HG03135 (cell line): ENCODE measurements around the gene ITPKC.

Experiments
- ATAC-seq: cut with Tn5 transposase; IDR thresholded peaks from one replicate; pipeline ENCODE4 v1.9.1; 2021; ENCODE audit warnings: mild to moderate bottlenecking, moderate library complexity; ENCODE audit not compliant: unreplicated experiment

Gene ITPKC

GRCh38 chr19:40690050-40690692 lies 26.7 kb upstream of the ITPKC start, which contains the start of gene NUMBL:
NUMBL (minus strand) TSS chr19:40690651; CDS start chr19:40690483, 168 bp downstream.
- ATAC-seq, result no peak

DNA sequence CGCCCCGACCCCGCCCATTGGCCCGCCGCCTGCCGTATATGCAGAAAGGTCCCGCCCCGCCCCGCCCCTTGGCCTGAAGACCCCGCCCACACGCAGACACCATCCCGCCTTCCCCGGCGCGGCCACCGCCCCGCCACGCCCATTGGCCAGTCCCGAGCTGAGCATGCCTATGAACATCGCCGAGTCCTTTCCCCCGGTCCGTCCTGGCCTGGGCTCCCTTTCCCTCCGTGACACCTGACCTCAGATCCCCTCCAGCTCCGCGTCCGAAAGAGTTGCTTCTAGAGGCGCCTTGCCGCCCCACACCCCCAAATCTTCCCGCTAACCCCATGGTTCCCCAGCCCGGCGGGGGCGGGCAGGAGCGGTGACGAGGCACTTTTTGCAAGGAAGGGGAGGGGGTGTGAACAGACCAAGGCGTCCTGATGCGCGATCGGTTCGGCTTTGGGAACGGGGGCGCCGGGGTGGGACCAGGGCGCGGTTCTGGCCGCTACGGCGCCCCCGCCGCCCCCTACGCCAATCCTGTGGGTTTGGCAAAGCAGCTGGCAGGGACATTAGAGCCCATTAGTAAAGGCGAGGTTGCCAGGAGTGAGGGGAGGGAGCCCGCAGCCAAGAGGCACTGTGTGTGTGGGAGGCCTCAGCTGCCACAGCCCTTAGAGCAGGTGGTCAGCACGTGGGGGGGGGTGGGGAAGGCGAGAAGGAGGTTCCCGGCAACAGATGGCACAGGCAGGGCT lies 26.1 kb upstream of the ITPKC start:
- no peak for ATAC-seq

DNA sequence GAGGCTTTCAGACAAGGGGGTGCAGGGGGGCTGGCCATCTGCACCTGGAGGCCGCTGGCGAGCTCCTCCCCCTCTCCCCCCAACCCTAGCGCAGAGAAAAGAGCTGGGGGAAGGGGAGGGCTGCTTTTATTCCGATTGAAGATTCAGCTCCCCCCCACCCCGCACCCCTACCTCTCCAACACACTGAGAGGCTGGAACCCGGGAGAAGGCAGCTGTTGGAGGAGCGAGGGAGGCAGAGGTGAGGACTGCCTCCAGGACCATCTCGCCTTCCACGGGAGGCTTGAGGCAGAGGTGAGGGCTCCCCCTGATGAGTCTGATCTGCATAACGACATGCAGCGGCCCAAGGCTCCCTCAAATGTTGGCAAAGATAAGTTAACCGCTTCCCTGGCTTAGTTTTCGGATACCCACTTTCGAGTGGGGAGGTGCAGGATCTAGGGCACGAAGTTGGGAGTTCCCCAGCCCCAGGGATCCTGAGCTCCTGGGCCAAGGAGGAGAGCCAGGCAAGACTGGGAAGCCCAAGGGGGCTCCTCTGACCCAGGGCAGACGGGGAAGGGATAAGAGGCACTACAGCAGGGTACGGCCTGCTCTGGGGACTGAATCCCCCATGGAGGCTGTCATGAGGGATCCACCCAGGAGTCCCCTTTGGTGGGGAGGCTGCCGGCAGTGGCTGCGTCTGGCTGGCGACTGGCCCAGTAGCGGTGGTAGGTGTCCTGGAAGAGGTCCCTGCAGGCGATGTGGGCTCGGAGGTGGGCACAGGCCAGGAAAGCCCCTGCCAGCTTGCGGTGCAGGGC lies 25.3 kb upstream of the ITPKC start:
- no peak for ATAC-seq

DNA sequence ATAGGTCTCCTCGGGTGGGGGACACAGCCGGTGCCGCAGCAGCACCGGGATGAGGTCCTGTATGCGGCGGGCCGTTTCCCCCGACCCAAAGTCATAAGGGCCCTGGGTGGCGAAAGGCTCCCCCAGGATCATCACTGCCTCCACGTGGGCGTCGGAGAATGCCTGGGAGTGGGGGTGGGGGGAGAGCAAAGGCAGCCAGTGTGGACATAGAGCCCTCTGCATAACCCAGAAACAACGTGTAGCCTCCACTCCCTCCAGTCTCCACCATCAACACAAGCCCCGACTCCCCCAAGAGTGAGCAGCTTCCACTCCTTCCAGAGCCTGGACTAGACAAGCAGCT lies 24.7 kb upstream of the ITPKC start:
- ATAC-seq, result no peak

DNA sequence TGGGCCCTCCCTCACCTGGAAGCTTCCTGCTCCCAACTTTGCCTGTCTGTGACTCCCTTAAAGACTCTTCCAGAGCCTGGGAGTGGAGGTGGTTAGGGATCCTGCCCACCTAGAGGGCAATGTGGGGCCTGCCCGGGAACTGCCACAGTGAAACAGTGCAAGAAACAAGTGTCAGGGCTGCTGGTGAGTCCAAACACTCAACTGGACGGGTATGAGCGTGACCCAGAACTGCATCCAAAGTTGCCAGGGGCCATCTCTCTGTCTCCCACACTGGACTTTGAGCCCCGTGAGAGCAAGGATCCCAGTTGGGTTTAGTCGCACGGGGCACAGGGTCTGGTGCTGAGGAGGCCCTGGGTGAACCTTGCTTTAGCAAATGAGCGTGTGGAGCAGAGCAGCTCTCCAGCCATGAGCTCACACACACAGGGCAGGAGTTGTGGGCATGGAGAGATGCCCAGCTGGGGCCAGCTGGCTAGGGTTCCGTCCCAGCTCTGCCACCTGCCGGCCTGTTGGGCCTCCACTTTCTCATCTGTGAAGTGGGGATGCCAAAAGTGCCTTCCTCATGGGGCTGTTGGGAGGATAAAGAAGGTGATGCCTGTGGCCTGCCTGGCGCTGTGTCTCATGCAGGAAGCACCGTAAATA lies 23.6 kb upstream of the ITPKC start:
- ATAC-seq, result no peak

- no peak for ATAC-seq
Observed at GRCh38 chr19:40693896-40694295, 23.0 kb upstream of the ITPKC start.

DNA sequence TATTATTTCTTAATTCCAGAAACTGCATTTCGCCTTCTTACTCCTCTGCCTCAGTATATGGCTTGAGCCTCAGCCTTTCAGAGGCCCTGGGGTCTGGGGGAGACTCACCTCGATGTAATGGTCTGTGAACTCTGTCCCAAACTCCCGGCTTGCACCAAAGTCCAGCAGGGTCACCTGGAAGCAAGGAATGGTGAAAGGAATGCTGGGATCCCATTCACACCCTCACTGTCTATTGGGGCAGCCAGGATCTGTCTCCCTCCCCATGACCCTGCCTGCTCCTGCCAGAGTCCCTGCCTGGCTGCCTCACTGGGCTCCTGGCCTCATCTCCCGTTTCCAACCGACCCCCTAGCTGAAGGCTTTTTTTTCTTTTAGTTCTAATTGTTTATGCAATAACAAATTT lies 21.0 kb upstream of the ITPKC start:
- no peak for ATAC-seq

- no peak for ATAC-seq
Observed at GRCh38 chr19:40697007-40697406, 19.9 kb upstream of the ITPKC start.

DNA sequence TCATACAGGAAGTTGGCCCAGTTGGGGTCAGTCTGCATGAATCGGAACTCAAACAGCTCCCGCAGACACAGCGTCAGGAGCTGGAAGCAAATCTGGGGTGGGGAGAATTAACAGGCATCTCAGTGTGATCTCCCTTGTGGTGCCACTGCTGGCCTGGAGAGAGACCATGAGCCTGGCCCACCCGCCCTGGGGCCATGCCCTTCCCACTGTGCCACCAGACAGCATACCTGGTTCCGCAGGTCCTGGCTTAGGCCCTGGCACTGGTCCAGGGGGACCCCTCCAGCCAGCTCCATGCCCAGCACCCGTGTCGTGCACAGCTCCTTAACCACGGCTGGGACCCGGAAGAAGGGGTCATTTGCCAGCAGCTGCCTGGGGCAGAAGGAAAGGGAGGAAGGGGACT lies 16.8 kb upstream of the ITPKC start:
- ATAC-seq, result no peak

DNA sequence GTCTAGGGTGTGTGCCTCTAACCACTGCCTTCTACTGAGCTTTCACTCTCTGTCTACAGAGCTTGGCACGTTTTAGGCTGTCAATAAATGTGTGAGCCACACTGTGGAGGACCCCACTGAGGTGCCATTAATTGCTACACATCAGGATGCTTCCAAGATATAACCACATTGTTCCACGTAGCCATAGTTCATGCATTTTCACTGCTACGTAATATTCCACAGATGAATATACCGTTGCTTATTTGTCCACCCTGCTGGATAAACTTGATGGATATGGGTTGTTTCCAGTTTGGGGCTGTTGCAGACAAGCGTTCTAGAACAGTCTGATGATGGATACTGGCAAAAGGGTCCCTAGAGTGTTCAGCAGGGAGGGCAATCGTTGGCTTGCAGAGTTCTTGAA lies 15.2 kb upstream of the ITPKC start:
- ATAC-seq, result no peak

DNA sequence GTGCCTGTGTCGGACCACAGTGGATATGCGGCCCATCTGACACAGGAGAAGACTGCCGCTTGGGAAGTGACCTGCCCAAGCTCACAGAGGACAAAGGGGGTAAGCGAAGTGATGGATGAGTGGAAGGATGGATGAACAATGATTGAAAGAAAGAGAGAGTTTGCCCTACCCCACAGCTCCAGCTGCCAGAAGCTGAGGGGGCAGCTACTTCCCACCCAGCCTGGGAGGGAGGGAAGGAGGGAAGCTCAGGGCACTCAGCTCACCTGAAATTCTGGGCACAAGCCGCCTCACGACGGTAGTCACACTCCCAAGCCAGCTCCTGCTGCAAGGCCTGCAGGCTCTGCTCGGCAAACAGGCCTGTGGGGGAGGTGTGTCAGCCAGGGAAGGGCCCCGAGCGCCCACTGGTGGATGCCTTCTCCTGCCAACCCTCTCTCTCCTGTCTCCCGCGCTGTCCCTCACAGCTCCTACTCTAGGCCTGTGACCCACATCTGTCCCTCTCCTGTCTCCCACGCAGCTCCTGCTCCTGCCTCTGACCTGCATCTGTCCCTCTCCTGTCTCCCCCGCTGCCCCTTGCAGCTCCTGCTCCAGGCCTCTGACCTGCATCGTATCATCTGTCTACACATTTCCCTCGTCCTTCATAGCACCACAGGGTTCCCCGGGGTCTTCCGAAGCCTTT lies 14.4 kb upstream of the ITPKC start:
- ATAC-seq, result no peak

GRCh38 chr19:40703029-40703755 lies 13.7 kb upstream of the ITPKC start:
- no peak for ATAC-seq

GRCh38 chr19:40704491-40705361 lies 12.2 kb upstream of the ITPKC start:
- no peak for ATAC-seq

DNA sequence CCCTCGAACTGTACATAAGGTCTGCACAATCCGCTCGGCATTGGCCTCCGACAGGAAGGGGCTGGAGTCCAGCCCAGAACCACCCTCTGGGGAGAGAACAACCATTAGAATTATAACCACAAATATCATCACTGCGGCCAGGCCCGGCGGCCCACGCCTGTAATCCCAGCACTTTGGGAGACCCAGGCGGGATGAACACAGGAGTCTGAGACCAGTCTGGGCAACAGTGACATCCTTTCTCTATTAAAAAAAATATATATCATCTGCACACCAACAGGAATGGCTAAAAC lies 11.6 kb upstream of the ITPKC start:
- no peak for ATAC-seq

DNA sequence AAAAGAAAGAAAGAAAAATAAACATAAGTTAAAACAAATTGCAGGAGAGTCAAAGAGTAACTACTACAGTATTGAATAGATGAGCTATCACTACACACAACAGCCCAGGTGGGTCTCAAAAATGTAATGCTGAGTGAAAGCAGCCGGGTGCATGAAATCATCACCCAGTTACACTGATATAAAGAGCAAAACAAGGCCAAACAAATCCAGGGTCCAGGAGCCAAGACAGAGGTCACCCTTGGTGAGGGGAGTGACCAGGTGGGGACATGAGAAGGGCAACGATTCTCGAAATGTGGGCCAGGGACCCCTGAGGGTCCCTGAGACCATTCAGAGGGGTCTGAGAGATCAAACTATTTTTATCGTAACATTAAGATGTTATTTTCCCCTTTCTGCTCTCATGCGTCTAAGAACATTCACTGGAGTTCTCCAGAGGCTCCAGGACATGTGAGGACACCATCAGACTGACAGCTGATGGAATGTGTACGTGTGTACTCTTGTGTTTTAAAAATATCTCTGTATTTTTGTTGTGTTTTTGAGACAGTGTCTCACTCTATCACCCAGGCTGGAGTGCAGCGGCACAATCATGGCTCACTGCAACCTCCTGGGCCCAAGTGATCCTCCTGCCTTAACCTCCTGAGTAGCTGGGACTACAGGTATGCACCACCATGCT lies 10.8 kb upstream of the ITPKC start:
- no peak for ATAC-seq

DNA sequence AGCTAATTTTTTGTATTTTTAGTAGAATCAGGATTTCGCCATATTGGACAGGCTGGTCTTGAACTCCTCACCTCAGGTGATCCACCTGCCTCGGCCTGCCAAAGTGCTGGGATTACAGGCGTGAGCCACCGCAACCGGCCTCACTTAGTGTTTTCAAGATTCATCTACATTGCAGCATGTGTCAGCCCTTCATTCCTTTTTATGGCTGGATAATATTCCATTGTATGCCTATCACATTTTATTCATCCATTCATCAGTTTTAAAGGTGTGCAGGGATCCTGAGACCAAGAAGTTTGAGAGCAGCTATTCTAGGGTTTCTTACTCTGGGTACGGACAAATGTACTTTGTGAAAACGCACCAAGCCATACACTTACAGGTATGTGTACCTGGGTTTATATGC lies 9.3 kb upstream of the ITPKC start:
- ATAC-seq, result no peak

GRCh38 chr19:40709817-40710216 lies 7.1 kb upstream of the ITPKC start:
- no peak for ATAC-seq

DNA sequence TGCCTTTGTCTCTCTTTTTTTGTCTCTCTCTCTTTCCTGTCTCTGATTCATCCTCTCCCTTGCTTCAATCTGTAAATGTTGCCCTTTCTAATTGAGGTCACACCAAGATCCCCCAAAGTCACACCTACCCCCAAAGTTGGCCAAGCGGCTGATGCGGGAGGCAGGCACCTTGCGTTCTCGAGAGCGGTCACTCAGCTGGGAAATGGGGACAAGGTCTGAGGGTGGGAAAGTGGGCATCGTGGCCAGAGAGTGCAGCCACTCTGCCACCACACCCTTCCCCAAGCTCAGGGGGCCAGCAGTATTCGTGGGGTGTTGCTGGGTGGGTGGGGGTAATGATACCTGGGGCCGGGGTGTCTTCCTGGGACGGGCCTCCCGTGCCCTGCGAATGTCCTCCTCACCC lies 3.0 kb upstream of the ITPKC start:
- no peak for ATAC-seq
